ENCODE data around the gene MGAT4B. TPM values are rescaled to one million over a fixed set of nuclear protein-coding genes. Genes with fewer than 3 reads are reported as not detected.
A peak's percentile ranks its signal among the peaks of the same experiment; 100 is the strongest.

Gene MGAT4B
- total RNA-seq, 1 donor from 2014 or later = 118 TPM

- ATAC-seq = no peak
- peak overlapping the region; percentile 55 for H3K4me3 ChIP-seq
- intact Hi-C loops (cut with DNase I) = no loop called here
- TF ChIP-seq CTCF (IDR thresholded peaks at IDR 0.05) = no peak
- peak; percentile 61 for DNase-seq
- no peaks in the 10 kb centered on the region for H3K27me3 ChIP-seq
- no peaks in the 10 kb centered on the region for H3K9me3 ChIP-seq
- H3K4me1 ChIP-seq = peaks cover 33% of the 10 kb centered on the region
- H3K36me3 ChIP-seq = peaks cover 7% of the 10 kb centered on the region
- peak overlapping the region; percentile 97 for H3K27ac ChIP-seq
These were observed 10.8 kb upstream of the MGAT4B start for GRCh38 chr5:179817470-179817840.

- peak overlapping the region; percentile 55 for H3K4me3 ChIP-seq
- H3K4me1 ChIP-seq = peaks cover 29% of the 10 kb centered on the region
- peaks cover 2% of the 10 kb centered on the region for H3K36me3 ChIP-seq
- TF ChIP-seq CTCF (IDR thresholded peaks at IDR 0.05) = no peak
- H3K27me3 ChIP-seq = no peaks in the 10 kb centered on the region
- intact Hi-C loops (cut with DNase I) = no loop called here
- H3K27ac ChIP-seq = peak overlapping the region; percentile 17
- no peaks in the 10 kb centered on the region for H3K9me3 ChIP-seq
- ATAC-seq (no peak), DNase-seq (peak; percentile 74)
These were observed 10.3 kb upstream of the MGAT4B start for GRCh38 chr5:179816796-179817469.

- intact Hi-C loops (cut with DNase I) = no loop called here
- Histone ChIP-seq H3K4me3 (peak overlapping the region; percentile 55), H3K27ac (peak overlapping the region; percentile 17), H3K36me3 (no peaks in the 10 kb centered on the region), H3K9me3 (no peaks in the 10 kb centered on the region), H3K27me3 (no peaks in the 10 kb centered on the region), H3K4me1 (peaks cover 29% of the 10 kb centered on the region)
- TF ChIP-seq CTCF (IDR thresholded peaks at IDR 0.05) = no peak
- DNase-seq (peak; percentile 59), ATAC-seq (no peak)
These were observed 9.7 kb upstream of the MGAT4B start for GRCh38 chr5:179816401-179816795.

GRCh38 chr5:179815491-179816249, 9.0 kb upstream of the MGAT4B start:
- peak; percentile 61 for DNase-seq
- no peak for TF ChIP-seq CTCF (IDR thresholded peaks at IDR 0.05)
- intact Hi-C loops (cut with DNase I) = no loop called here
- peaks cover 29% of the 10 kb centered on the region for H3K4me1 ChIP-seq
- H3K4me3 ChIP-seq = no peak overlapping the region
- no peaks in the 10 kb centered on the region for H3K36me3 ChIP-seq
- H3K27ac ChIP-seq = no peak overlapping the region
- H3K9me3 ChIP-seq = no peaks in the 10 kb centered on the region
- no peaks in the 10 kb centered on the region for H3K27me3 ChIP-seq
- no peak for ATAC-seq

GRCh38 chr5:179814090-179814489, 7.4 kb upstream of the MGAT4B start:
- no peak for TF ChIP-seq CTCF (IDR thresholded peaks at IDR 0.05)

More at GRCh38 chr5:179814090-179814489, 7.4 kb upstream of the MGAT4B start:
- Histone ChIP-seq H3K4me3 (no peak overlapping the region), H3K36me3 (no peaks in the 10 kb centered on the region), H3K9me3 (no peaks in the 10 kb centered on the region), H3K27ac (no peak overlapping the region), H3K4me1 (peaks cover 17% of the 10 kb centered on the region), H3K27me3 (no peaks in the 10 kb centered on the region)
- ATAC-seq (no peak), DNase-seq (no peak)
- intact Hi-C loops (cut with DNase I) = no loop called here
